ENCODE data around the gene MGP.

DNA sequence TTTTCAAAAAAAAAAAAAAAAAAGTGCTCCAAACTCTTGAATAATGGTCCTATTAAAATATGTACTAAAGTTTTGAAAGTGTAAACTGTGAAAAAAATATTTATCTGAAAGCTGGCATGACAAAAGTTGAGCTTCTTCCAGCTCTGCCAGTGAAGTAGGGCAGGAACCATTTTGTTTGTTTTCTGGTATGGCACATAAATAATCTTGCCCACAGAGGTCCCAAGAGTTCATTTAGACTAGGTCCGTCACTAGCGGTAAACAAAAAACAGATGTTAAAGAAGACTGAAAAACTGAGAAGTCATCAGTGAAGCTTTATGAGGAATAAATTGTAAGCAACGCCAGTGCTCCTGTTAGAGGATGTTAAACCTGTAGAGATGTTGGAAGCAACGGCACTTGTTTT, 45.7 kb upstream of the MGP start:
- TF ChIP-seq POLR2A (IDR thresholded peaks at IDR 0.05), result no peak
- TF ChIP-seq, protein P1, sequence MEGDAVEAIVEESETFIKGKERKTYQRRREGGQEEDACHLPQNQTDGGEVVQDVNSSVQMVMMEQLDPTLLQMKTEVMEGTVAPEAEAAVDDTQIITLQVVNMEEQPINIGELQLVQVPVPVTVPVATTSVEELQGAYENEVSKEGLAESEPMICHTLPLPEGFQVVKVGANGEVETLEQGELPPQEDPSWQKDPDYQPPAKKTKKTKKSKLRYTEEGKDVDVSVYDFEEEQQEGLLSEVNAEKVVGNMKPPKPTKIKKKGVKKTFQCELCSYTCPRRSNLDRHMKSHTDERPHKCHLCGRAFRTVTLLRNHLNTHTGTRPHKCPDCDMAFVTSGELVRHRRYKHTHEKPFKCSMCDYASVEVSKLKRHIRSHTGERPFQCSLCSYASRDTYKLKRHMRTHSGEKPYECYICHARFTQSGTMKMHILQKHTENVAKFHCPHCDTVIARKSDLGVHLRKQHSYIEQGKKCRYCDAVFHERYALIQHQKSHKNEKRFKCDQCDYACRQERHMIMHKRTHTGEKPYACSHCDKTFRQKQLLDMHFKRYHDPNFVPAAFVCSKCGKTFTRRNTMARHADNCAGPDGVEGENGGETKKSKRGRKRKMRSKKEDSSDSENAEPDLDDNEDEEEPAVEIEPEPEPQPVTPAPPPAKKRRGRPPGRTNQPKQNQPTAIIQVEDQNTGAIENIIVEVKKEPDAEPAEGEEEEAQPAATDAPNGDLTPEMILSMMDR (IDR thresholded peaks at IDR 0.05), result no peak

All from adrenal gland (tissue), 5 donors.